HepG2 (cell line): Measurements from ENCODE around the gene COG5.

ENCODE experiments used
- HDAC2 ChIP-seq: sonication (generic); formaldehyde crosslinking; IDR thresholded peaks from 2 replicates; pipeline ENCODE4 v1.4.0; 2020; ENCODE audit warnings: missing genetic modification reagents
- TAF1 ChIP-seq: sonication (generic); formaldehyde crosslinking; IDR thresholded peaks from 2 replicates; pipeline ENCODE4 v1.4.0; 2020; ENCODE audit warnings: missing genetic modification reagents
- ZNF274 ChIP-seq: sonication (generic); formaldehyde crosslinking; IDR thresholded peaks from 2 replicates; pipeline ENCODE4 v1.5.1; 2020; ENCODE audit warnings: mild to moderate bottlenecking, missing genetic modification reagents

- TF ChIP-seq HDAC2 (CRISPR knock-in tag) (no peak), ZNF274 (no peak), TAF1 (no peak)
Observed at GRCh38 chr7:107277331-107277730, 286.4 kb downstream of the COG5 start.
